A549 (cell line): ENCODE data around the gene CCDC169. TPM values are rescaled to one million over a fixed set of nuclear protein-coding genes. Genes with fewer than 3 reads are reported as not detected.

Experiments
- ATAC-seq, 2 experiments: fragments of 200-7000 bp in 1 of 2; fragments of >200 bp in 1 of 2; cut with Nextera tagmentation in 1 of 2; cut with Tn5 transposase in 1 of 2; 3 replicates each; pipeline versions ENCODE4 v1.8.0 to v1.9.1; 2018 to 2020; ENCODE audit warnings: mild to moderate bottlenecking in 1 of 2, moderate library complexity in 1 of 2
- CTCF ChIA-PET: fragments of 300-600 bp; sonication (Branson Sonifier 250); formaldehyde crosslinking; extraction: SDS; loops from one replicate; lab custom pipeline; 2021; ENCODE audit warnings: antibody characterized with exemption, inconsistent platforms; lab: Yijun Ruan, JAX
- POLR2A ChIA-PET: fragments of 350-600 bp; formaldehyde crosslinking; extraction: SDS; loops from one replicate; lab custom pipeline; 2021; ENCODE audit warnings: antibody characterized with exemption, inconsistent platforms; lab: Yijun Ruan, JAX
- DNase-seq, 2 experiments: peaks; one replicate each; pipeline versions ENCODE4 v3.0.0 to v3.0.0-alpha.2; 2011 to 2016; ENCODE audit warnings: low read depth in 1 of 2, low spot score in 1 of 2
- FAIRE-seq: peaks from 2 replicates; lab custom pipeline; 2011; peaks lifted over from hg19 to GRCh38; lab: Jason Lieb, UNC
- H3K27ac ChIP-seq, 2 experiments: fragments of >200 bp; sonication (Bioruptor Twin); formaldehyde crosslinking; 3 replicates each; pipeline ENCODE4 v1.5.1; 2016 to 2017
- H3K4me1 ChIP-seq: fragments of >200 bp; sonication (Bioruptor Twin); formaldehyde crosslinking; 3 replicates; pipeline ENCODE4 v1.6.1; 2016
- H3K4me2 ChIP-seq: fragments of >200 bp; sonication (Bioruptor Twin); formaldehyde crosslinking; 3 replicates; pipeline ENCODE4 v1.6.1; 2016
- H3K4me3 ChIP-seq: fragments of >200 bp; sonication (Bioruptor Twin); formaldehyde crosslinking; 3 replicates; pipeline ENCODE4 v1.5.1; 2016
- H3K9me3 ChIP-seq: fragments of >200 bp; sonication (Bioruptor Twin); formaldehyde crosslinking; 3 replicates; pipeline ENCODE4 v1.6.1; 2016
- ATOH8 ChIP-seq: fragments of 250-450 bp; sonication (Bioruptor Pico); IDR thresholded peaks from 2 replicates; pipeline ENCODE4 v1.5.0; 2020; ENCODE audit warnings: low read depth, mild to moderate bottlenecking, moderate library complexity
- BHLHE40 ChIP-seq: IDR thresholded peaks from 2 replicates; pipeline ENCODE4 v1.6.1; 2012; ENCODE audit warnings: low read depth, low read length, inconsistent platforms
- CBX2 ChIP-seq: fragments of 200-600 bp; sonication (generic); IDR thresholded peaks from 2 replicates; pipeline ENCODE4 v1.6.1; 2016; ENCODE audit warnings: low read depth, mild to moderate bottlenecking, borderline replicate concordance
- CHD2 ChIP-seq: fragments of 150-350 bp; IDR thresholded peaks from 2 replicates; pipeline ENCODE4 v1.6.1; 2014; ENCODE audit warnings: low read length; ENCODE audit not compliant: partially characterized antibody
- CHD4 ChIP-seq: fragments of 200-600 bp; sonication (generic); IDR thresholded peaks from 2 replicates; pipeline ENCODE4 v1.6.1; 2016; ENCODE audit warnings: antibody characterized with exemption, mild to moderate bottlenecking, borderline replicate concordance
- CTCF ChIP-seq: fragments of >200 bp; sonication (Bioruptor Twin); formaldehyde crosslinking; IDR thresholded peaks from 3 replicates; pipeline ENCODE4 v1.5.1; 2016
- ELK1 ChIP-seq: fragments of 150-350 bp; IDR thresholded peaks from 2 replicates; pipeline ENCODE4 v1.6.1; 2014; ENCODE audit warnings: low read depth, mild to moderate bottlenecking, low read length
- EP300 ChIP-seq, 2 experiments: fragments of >200 bp; sonication (Bioruptor Twin); formaldehyde crosslinking; IDR thresholded peaks; 2 replicates in 1 of 2; 3 replicates in 1 of 2; pipeline ENCODE4 v1.6.1; 2016 to 2017
- FOXS1 ChIP-seq: fragments of 250-450 bp; sonication (Bioruptor Pico); IDR thresholded peaks from 2 replicates; pipeline ENCODE4 v1.5.0; 2020; ENCODE audit warnings: mild to moderate bottlenecking, moderate library complexity
- GATA3 ChIP-seq: IDR thresholded peaks from 2 replicates; pipeline ENCODE4 v1.6.1; 2012; ENCODE audit warnings: borderline replicate concordance
- HEYL ChIP-seq: fragments of 250-450 bp; sonication (Bioruptor Pico); IDR thresholded peaks from 2 replicates; pipeline ENCODE4 v1.8.0; 2021; ENCODE audit warnings: mild to moderate bottlenecking, moderate library complexity
- HMGXB4 ChIP-seq: fragments of 250-450 bp; sonication (Bioruptor Pico); IDR thresholded peaks from 2 replicates; pipeline ENCODE4 v1.5.0; 2021; ENCODE audit warnings: mild to moderate bottlenecking, moderate library complexity, borderline replicate concordance
- HOXB13 ChIP-seq: fragments of 250-450 bp; sonication (Bioruptor Pico); IDR thresholded peaks from 2 replicates; pipeline ENCODE4 v1.5.0; 2020; ENCODE audit warnings: low read depth, mild to moderate bottlenecking, moderate library complexity
- JUN ChIP-seq, 2 experiments: fragments of >200 bp; sonication (Bioruptor Twin); formaldehyde crosslinking; IDR thresholded peaks; 2 replicates in 1 of 2; 3 replicates in 1 of 2; pipeline ENCODE4 v1.6.1; 2016 to 2017
- MAX ChIP-seq: IDR thresholded peaks from 2 replicates; pipeline ENCODE4 v1.6.1; 2012
- NPAS2 ChIP-seq: fragments of 250-450 bp; sonication (Bioruptor Pico); IDR thresholded peaks from 2 replicates; pipeline ENCODE4 v1.8.0; 2022; ENCODE audit warnings: mild to moderate bottlenecking, moderate library complexity, borderline replicate concordance
- RARB ChIP-seq: fragments of 250-450 bp; sonication (Bioruptor Pico); IDR thresholded peaks from 2 replicates; pipeline ENCODE4 v1.8.0; 2021; ENCODE audit warnings: mild to moderate bottlenecking, moderate library complexity
- RCOR1 ChIP-seq: fragments of 150-350 bp; IDR thresholded peaks from 2 replicates; pipeline ENCODE4 v1.6.1; 2014; ENCODE audit warnings: antibody characterized with exemption, low read length, low read depth
- REST ChIP-seq: fragments of 200-600 bp; sonication (generic); IDR thresholded peaks from 2 replicates; pipeline ENCODE4 v1.6.1; 2016; ENCODE audit warnings: antibody characterized with exemption, mild to moderate bottlenecking, moderate library complexity
- TP53 ChIP-seq: fragments of 250-450 bp; sonication (Bioruptor Pico); IDR thresholded peaks from 2 replicates; pipeline ENCODE4 v1.5.0; 2021; ENCODE audit warnings: mild to moderate bottlenecking, moderate library complexity
- ZC3H11A ChIP-seq: fragments of 450-650 bp; IDR thresholded peaks from 2 replicates; pipeline ENCODE4 v1.6.1; 2014; ENCODE audit warnings: antibody characterized with exemption, mild to moderate bottlenecking
- ZFP36 ChIP-seq: fragments of 450-650 bp; IDR thresholded peaks from 2 replicates; pipeline ENCODE4 v1.6.1; 2014; ENCODE audit warnings: borderline replicate concordance; ENCODE audit not compliant: partially characterized antibody
- ZNF302 ChIP-seq: fragments of 250-450 bp; sonication (Bioruptor Pico); IDR thresholded peaks from 2 replicates; pipeline ENCODE4 v1.9.0; 2021; ENCODE audit warnings: inconsistent platforms, mild to moderate bottlenecking, moderate library complexity
- WGBS: methylation state at CpG from one replicate; pipeline ENCODE4 v1.1.6; 2017; ENCODE audit errors: missing lambda C conversion rate; 5-methylcytosine and 5-hydroxymethylcytosine counted together
- polyA plus RNA-seq, 4 experiments: library from polyadenylated mRNA; depleted of rRNA in 3 of 4; stranded (reverse); fragments of >200 nt; fragmentation: RNase III in 1 of 4; extraction: RNeasy Plus Mini Kit Qiagen cat#74134 plus additional on column Dnase treatment in 1 of 4; gene quantifications; 2 replicates in 3 of 4; 3 replicates in 1 of 4; pipeline ENCODE4 v1.2.3, GENCODE V29; 2011 to 2017

Gene CCDC169
- polyA plus RNA-seq, 2 of the 4 experiments (the other 2 are of a cell fraction), result 1.3 to 2.0 TPM

- POLR2A ChIA-PET, result no interaction called here
- DNase-seq (no peak), FAIRE-seq (no peak), ATAC-seq (no peak)
- 48% methylated on average over 6 of the region's 8 CpGs for WGBS
- TF ChIP-seq BHLHE40, result no peak
- TF ChIP-seq MAX, result no peak
- no peak for TF ChIP-seq TP53 (CRISPR knock-in tag)
- no peak for TF ChIP-seq CBX2
- TF ChIP-seq HEYL (CRISPR knock-in tag), result no peak
- TF ChIP-seq RARB (CRISPR knock-in tag), result no peak
- TF ChIP-seq NPAS2, result no peak
- Histone ChIP-seq H3K4me3 (no peak overlapping the region), H3K4me2 (no peak overlapping the region), H3K4me1 (no peaks in the 10 kb centered on the region), H3K9me3 (no peaks in the 10 kb centered on the region), H3K27ac (no peak overlapping the region)
- CTCF ChIA-PET, result interaction anchor here (0.9 kb wide), 1 partner anchor 14 kb away, joined by 4 read pairs; no protein-coding TSS in a partner anchor
These were observed 38.8 kb downstream of the CCDC169 start for GRCh38 chr13:36258831-36259230.

- Histone ChIP-seq H3K4me2 (no peak overlapping the region), H3K4me3 (no peak overlapping the region), H3K9me3 (no peaks in the 10 kb centered on the region), H3K4me1 (no peaks in the 10 kb centered on the region), H3K27ac (no peak overlapping the region)
- POLR2A ChIA-PET, result no interaction called here
- ATAC-seq (no peak), FAIRE-seq (no peak), DNase-seq (no peak)
- TF ChIP-seq FOXS1 (no peak), HMGXB4 (CRISPR knock-in tag) (no peak), HOXB13 (no peak), MAX (no peak), ZNF302 (CRISPR knock-in tag) (no peak), EP300 (IDR thresholded peaks at IDR 0.05) (no peak), CTCF (no peak), JUN (IDR thresholded peaks at IDR 0.05) (no peak), GATA3 (no peak), NPAS2 (no peak), ATOH8 (CRISPR knock-in tag) (no peak), RARB (CRISPR knock-in tag) (no peak), REST (no peak), ZFP36 (no peak), RCOR1 (no peak), BHLHE40 (no peak), ELK1 (no peak), ZC3H11A (no peak), CHD2 (no peak), CHD4 (no peak)
- CTCF ChIA-PET, result no interaction called here
These were observed 46.1 kb downstream of the CCDC169 start for GRCh38 chr13:36251526-36251925.
